Stimulated activated CD4-positive, alpha-beta T cell treated with anti-CD3 and anti-CD28 coated beads, TNF-alpha, amount 100 ng/mL, for 4 hours (primary cell): ENCODE results near the gene ALOX5.
"Not testable (repeated sequence)": the region's sequence is repeated elsewhere in the genome, so short reads cannot be mapped to it uniquely, and the experiment has no call there.

Experiments used
- DNase-seq, 3 experiments: peaks; one replicate each; pipeline ENCODE4 v3.0.0-alpha.2; 2020; ENCODE audit warnings: low read depth in 3 of 3

ALOX5 gene

GRCh38 chr10:45404770-45405120, 30.7 kb downstream of the ALOX5 start:
- DNase-seq = no peak

GRCh38 chr10:45407542-45407941, 33.5 kb downstream of the ALOX5 start:
- DNase-seq = no peak

- no peak for DNase-seq
Observed at GRCh38 chr10:45408421-45409319, 34.7 kb downstream of the ALOX5 start.

- not testable (repeated sequence) for DNase-seq
Observed at GRCh38 chr10:45409347-45409746, 35.3 kb downstream of the ALOX5 start.

GRCh38 chr10:45409782-45410181, 35.8 kb downstream of the ALOX5 start:
- DNase-seq = no peak

GRCh38 chr10:45410489-45410806, 36.4 kb downstream of the ALOX5 start:
- DNase-seq = no peak

- DNase-seq = no peak
Observed at GRCh38 chr10:45410807-45411606, 37.0 kb downstream of the ALOX5 start.

GRCh38 chr10:45411607-45411940, 37.6 kb downstream of the ALOX5 start:
- no peak for DNase-seq

- not testable (repeated sequence) for DNase-seq
Observed at GRCh38 chr10:45415062-45415461, 41.0 kb downstream of the ALOX5 start.

GRCh38 chr10:45416603-45417002, 42.6 kb downstream of the ALOX5 start:
- DNase-seq = no peak

- no peak for DNase-seq
Observed at GRCh38 chr10:45417746-45418145, 43.7 kb downstream of the ALOX5 start.

- DNase-seq = no peak
Observed at GRCh38 chr10:45418417-45418848, 44.4 kb downstream of the ALOX5 start.

GRCh38 chr10:45418849-45419675, 45.0 kb downstream of the ALOX5 start:
- DNase-seq = peak; percentile 19 to 32 (median 24)

GRCh38 chr10:45419676-45420025, 45.6 kb downstream of the ALOX5 start:
- DNase-seq = no peak

- DNase-seq = peak in 2 of 3 experiments; percentile 13 to 44
Observed at GRCh38 chr10:45420453-45421192, 46.6 kb downstream of the ALOX5 start.

GRCh38 chr10:45421221-45422097, 47.4 kb downstream of the ALOX5 start:
- DNase-seq = peak in 1 of 3 experiments; percentile 17

- DNase-seq = no peak
Observed at GRCh38 chr10:45422207-45422865, 48.3 kb downstream of the ALOX5 start.

- no peak for DNase-seq
Observed at GRCh38 chr10:45422866-45423659, 49.0 kb downstream of the ALOX5 start.

GRCh38 chr10:45423976-45424499, 50.0 kb downstream of the ALOX5 start:
- no peak for DNase-seq
